Lower leg skin (tissue), 3 donors: ENCODE results near the gene PMP22.
A peak's percentile ranks its signal among the peaks of the same experiment; 100 is the strongest.

Source experiments
- POLR2A ChIP-seq, 2 donors: fragments of 450-650 bp; IDR thresholded peaks; one replicate each; pipeline ENCODE4 v1.6.1; 2016 to 2017; ENCODE audit warnings: antibody characterized with exemption in 2 of 2, mild to moderate bottlenecking in 1 of 2, moderate library complexity in 1 of 2
- TF ChIP-seq, protein P1 (sequence below), 3 donors: fragments of 450-650 bp; IDR thresholded peaks; one replicate each; pipeline ENCODE4 v1.5.1; 2016; ENCODE audit warnings: antibody characterized with exemption in 3 of 3, mild to moderate bottlenecking in 3 of 3, moderate library complexity in 2 of 3

DNA sequence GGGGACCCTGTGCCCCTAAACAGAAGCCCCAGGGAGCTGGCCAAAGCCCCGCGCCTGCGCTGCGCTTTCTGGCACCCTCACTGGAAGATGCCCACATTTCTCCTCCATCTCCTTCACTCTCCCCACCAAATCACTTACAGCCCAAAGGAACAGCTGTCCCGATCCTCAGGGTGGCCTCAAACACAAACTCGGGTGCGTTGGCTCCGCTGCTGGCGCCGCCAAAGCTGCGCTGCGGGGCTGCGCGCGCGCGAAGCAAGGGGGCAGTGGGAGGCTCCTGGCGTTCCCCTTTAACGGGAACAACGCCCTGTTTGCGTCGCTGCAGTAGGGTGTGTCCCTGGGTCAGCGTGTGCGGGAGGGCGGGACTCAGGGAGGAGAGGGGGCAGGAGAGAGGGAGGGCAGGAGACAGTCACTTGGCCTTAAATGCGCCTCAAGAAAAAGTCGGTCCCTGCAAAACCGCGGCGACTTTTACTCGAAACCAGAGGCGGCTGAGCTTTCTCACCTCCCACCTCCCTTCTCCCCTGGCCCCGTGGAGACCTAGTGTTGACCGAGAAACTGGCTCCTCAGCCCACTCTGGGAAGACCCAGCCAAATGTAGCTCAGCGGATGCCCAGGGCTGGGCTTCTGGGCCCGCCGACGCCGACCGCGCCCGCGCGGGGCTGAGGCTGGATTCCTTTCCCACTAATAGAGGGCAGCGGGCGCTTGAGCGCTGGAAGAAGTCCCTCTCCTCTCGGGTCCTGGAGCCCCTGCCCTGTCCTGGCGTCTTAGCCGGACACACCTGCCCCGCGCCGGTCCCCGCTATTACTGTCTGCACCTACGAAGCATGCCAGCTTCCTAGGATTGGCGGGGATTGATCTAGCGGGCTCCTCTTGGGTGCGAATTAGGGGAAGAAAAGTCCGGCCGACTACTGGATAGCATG, 2.6 kb downstream of the PMP22 start:
- TF ChIP-seq, protein P1, sequence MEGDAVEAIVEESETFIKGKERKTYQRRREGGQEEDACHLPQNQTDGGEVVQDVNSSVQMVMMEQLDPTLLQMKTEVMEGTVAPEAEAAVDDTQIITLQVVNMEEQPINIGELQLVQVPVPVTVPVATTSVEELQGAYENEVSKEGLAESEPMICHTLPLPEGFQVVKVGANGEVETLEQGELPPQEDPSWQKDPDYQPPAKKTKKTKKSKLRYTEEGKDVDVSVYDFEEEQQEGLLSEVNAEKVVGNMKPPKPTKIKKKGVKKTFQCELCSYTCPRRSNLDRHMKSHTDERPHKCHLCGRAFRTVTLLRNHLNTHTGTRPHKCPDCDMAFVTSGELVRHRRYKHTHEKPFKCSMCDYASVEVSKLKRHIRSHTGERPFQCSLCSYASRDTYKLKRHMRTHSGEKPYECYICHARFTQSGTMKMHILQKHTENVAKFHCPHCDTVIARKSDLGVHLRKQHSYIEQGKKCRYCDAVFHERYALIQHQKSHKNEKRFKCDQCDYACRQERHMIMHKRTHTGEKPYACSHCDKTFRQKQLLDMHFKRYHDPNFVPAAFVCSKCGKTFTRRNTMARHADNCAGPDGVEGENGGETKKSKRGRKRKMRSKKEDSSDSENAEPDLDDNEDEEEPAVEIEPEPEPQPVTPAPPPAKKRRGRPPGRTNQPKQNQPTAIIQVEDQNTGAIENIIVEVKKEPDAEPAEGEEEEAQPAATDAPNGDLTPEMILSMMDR (IDR thresholded peaks at IDR 0.05), result no peak
- peak in 1 of 2 donors; percentile 42 for TF ChIP-seq POLR2A (IDR thresholded peaks at IDR 0.05)
